ENCODE data around the gene SSC4D.

SSC4D gene

DNA sequence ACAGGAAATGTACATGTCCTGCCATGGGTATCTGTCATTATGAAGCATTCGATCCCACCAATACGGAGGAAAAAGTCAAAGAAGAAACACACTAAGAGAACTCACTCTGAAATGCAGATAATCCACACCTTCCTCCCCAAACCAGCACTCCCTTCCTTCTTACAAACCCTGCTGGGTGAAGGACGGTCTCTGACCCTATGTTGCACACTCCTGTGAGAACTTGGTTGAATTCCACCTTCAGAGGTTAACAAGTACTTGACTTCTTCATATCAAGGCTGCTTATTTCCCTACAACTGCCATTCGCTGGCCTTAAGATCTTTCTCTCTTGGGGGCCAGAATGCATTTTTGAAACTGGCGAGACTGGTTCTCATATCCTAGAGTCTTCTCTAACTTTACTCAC is 67.3 kb downstream of the SSC4D start:
- Histone ChIP-seq H3K4me3 (ENCODE audit: low read depth in 1 of 2, low read length in 2 of 2) (no peak overlapping the region), H3K27ac (ENCODE audit: low read length) (0 out of 2 replicates have a peak overlapping the region, but pooled peaks have one; percentile 18), H3K4me2 (ENCODE audit: insufficient read depth, low read length) (no peak overlapping the region), H4K20me1 (ENCODE audit: insufficient read depth, low read length) (peaks cover 86% of the 10 kb centered on the region), H3K36me3 (ENCODE audit: insufficient read depth, low read length) (peaks cover 87% of the 10 kb centered on the region), H3K79me2 (ENCODE audit: insufficient read depth, low read length) (peaks cover 99% of the 10 kb centered on the region), H3K9ac (ENCODE audit: low read depth, low read length) (no peak overlapping the region), H3K9me3 (ENCODE audit: insufficient read depth, low read length, severe bottlenecking) (no peaks in the 10 kb centered on the region), H3K27me3 (ENCODE audit: insufficient read depth, low read length, poor library complexity) (no peaks in the 10 kb centered on the region), H3K4me1 (ENCODE audit: insufficient read depth, low read length) (no peaks in the 10 kb centered on the region), H2AFZ (ENCODE audit: low read depth, low read length) (no peak overlapping the region)
- ATAC-seq (ENCODE audit: insufficient read depth, low read depth) (no peak), DNase-seq (no peak)
- TF ChIP-seq, protein P1, sequence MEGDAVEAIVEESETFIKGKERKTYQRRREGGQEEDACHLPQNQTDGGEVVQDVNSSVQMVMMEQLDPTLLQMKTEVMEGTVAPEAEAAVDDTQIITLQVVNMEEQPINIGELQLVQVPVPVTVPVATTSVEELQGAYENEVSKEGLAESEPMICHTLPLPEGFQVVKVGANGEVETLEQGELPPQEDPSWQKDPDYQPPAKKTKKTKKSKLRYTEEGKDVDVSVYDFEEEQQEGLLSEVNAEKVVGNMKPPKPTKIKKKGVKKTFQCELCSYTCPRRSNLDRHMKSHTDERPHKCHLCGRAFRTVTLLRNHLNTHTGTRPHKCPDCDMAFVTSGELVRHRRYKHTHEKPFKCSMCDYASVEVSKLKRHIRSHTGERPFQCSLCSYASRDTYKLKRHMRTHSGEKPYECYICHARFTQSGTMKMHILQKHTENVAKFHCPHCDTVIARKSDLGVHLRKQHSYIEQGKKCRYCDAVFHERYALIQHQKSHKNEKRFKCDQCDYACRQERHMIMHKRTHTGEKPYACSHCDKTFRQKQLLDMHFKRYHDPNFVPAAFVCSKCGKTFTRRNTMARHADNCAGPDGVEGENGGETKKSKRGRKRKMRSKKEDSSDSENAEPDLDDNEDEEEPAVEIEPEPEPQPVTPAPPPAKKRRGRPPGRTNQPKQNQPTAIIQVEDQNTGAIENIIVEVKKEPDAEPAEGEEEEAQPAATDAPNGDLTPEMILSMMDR (IDR thresholded peaks at IDR 0.05; ENCODE audit: borderline replicate concordance, extremely low read depth, low read length, poor library complexity, severe bottlenecking) = no peak
- no peak for TF ChIP-seq EZH2 (IDR thresholded peaks at IDR 0.05; ENCODE audit: borderline replicate concordance, low read depth, low read length, severe bottlenecking)

DNA sequence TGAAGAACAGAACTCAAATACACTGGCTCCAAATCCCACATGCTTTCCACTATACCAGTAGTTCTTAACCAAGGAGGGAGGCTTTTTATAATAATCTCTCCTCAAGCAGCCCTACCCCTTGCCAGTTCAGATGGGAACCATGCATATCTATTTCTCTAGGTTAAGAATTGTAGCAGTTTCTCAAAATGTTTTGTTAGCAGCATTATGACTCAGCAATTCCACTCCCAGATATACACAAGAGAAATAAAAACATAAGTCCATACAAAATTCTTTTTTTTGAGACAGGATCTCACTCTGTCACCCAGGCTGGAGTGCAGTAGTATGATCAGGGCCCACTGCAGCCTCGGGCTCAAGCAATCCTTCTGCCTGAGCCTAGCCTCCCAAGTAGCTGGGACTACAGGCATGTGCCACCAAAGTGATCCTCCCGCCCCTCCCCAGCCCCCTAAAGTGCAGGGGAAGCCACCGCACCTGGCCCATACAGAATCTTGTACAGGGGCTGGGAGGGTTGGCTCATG is 68.8 kb downstream of the SSC4D start:
- Histone ChIP-seq H3K9ac (ENCODE audit: low read depth, low read length) (no peak overlapping the region), H3K36me3 (ENCODE audit: insufficient read depth, low read length) (peaks cover 84% of the 10 kb centered on the region), H2AFZ (ENCODE audit: low read depth, low read length) (no peak overlapping the region), H3K4me2 (ENCODE audit: insufficient read depth, low read length) (no peak overlapping the region), H3K79me2 (ENCODE audit: insufficient read depth, low read length) (peaks cover 99% of the 10 kb centered on the region), H3K27ac (ENCODE audit: low read length) (no peak overlapping the region; the same call in 1 of the 2 replicates), H3K9me3 (ENCODE audit: insufficient read depth, low read length, severe bottlenecking) (no peaks in the 10 kb centered on the region), H3K4me1 (ENCODE audit: insufficient read depth, low read length) (no peaks in the 10 kb centered on the region), H4K20me1 (ENCODE audit: insufficient read depth, low read length) (peaks cover 87% of the 10 kb centered on the region), H3K4me3 (ENCODE audit: low read depth in 1 of 2, low read length in 2 of 2) (no peak overlapping the region), H3K27me3 (ENCODE audit: insufficient read depth, low read length, poor library complexity) (no peaks in the 10 kb centered on the region)
- ATAC-seq (ENCODE audit: insufficient read depth, low read depth) = peak; percentile 27; the same call in 1 of the 3 replicates
- TF ChIP-seq, protein P1 (IDR thresholded peaks at IDR 0.05; ENCODE audit: borderline replicate concordance, extremely low read depth, low read length, poor library complexity, severe bottlenecking) = no peak
- TF ChIP-seq EZH2 (IDR thresholded peaks at IDR 0.05; ENCODE audit: borderline replicate concordance, low read depth, low read length, severe bottlenecking) = no peak
- DNase-seq = no peak

Data from DND-41 (cell line).